ENCODE results near the gene MARK4. TPM values are rescaled to one million over a fixed set of nuclear protein-coding genes. Genes with fewer than 3 reads are reported as not detected.
"Not testable (repeated sequence)": the region's sequence is repeated elsewhere in the genome, so short reads cannot be mapped to it uniquely, and the experiment has no call there.

The MARK4 gene
- total and polyA plus RNA-seq, 2 experiments from 2014 or later = 16.6 to 38.6 TPM

- not testable (repeated sequence) for H3K36me3 ChIP-seq (ENCODE audit: insufficient read depth); H3K4me3 Mint-ChIP-seq; H3K27me3 Mint-ChIP-seq (ENCODE audit: insufficient read depth, low read depth, poor library complexity); H3K27me3 ChIP-seq (ENCODE audit: insufficient read depth); DNase-seq (ENCODE audit: low spot score); H3K4me1 ChIP-seq (ENCODE audit: insufficient read depth); H3K27ac Mint-ChIP-seq; ATAC-seq; H3K9me3 Mint-ChIP-seq; H3K4me2 ChIP-seq; H3K27ac ChIP-seq (ENCODE audit: low read depth); H3K4me3 ChIP-seq; H3K79me2 ChIP-seq (replicated peaks; ENCODE audit: insufficient read depth); H4K20me1 ChIP-seq (replicated peaks; ENCODE audit: insufficient read depth); H3K9me2 ChIP-seq (ENCODE audit: insufficient read depth); H3K4me1 Mint-ChIP-seq; H2AFZ ChIP-seq; H3F3A ChIP-seq (replicated peaks; ENCODE audit: low read depth)
- peaks cover 11% of the 10 kb centered on the region; the same call in 1 of the 3 replicates for H3K36me3 Mint-ChIP-seq (ENCODE audit: low read depth)
- TF ChIP-seq, protein P1, sequence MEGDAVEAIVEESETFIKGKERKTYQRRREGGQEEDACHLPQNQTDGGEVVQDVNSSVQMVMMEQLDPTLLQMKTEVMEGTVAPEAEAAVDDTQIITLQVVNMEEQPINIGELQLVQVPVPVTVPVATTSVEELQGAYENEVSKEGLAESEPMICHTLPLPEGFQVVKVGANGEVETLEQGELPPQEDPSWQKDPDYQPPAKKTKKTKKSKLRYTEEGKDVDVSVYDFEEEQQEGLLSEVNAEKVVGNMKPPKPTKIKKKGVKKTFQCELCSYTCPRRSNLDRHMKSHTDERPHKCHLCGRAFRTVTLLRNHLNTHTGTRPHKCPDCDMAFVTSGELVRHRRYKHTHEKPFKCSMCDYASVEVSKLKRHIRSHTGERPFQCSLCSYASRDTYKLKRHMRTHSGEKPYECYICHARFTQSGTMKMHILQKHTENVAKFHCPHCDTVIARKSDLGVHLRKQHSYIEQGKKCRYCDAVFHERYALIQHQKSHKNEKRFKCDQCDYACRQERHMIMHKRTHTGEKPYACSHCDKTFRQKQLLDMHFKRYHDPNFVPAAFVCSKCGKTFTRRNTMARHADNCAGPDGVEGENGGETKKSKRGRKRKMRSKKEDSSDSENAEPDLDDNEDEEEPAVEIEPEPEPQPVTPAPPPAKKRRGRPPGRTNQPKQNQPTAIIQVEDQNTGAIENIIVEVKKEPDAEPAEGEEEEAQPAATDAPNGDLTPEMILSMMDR (conservative IDR thresholded peaks at IDR 0.05; ENCODE audit: low read depth in 2 of 2) = peak; percentile 18 to 45; a peak in 3 of 4 replicates
Measured at GRCh38 chr19:45269939-45270338, 18.9 kb downstream of the MARK4 start.

GRCh38 chr19:45271098-45271734 is 20.1 kb downstream of the MARK4 start:
- Histone ChIP-seq H3K4me2 (no peak overlapping the region), H4K20me1 (replicated peaks; ENCODE audit: insufficient read depth) (0 out of 2 replicates have a peak, but pooled peaks cover 3% of the 10 kb centered on the region), H3K9me2 (ENCODE audit: insufficient read depth) (no peaks in the 10 kb centered on the region), H3K27ac (ENCODE audit: low read depth) (no peak overlapping the region), H3K27me3 (ENCODE audit: insufficient read depth) (no peaks in the 10 kb centered on the region), H3K4me1 (ENCODE audit: insufficient read depth) (no peaks in the 10 kb centered on the region), H3K36me3 (ENCODE audit: insufficient read depth) (0 out of 2 replicates have a peak, but pooled peaks cover 4% of the 10 kb centered on the region), H2AFZ (no peak overlapping the region), H3K4me3 (no peak overlapping the region), H3F3A (replicated peaks; ENCODE audit: low read depth) (no peaks in the 10 kb centered on the region), H3K79me2 (replicated peaks; ENCODE audit: insufficient read depth) (no peaks in the 10 kb centered on the region)
- no peak for ATAC-seq
- DNase-seq (ENCODE audit: low spot score) = no peak
- Mint-ChIP-seq H3K4me1 (no peaks in the 10 kb centered on the region; the same call in 2 of the 3 replicates), H3K9me3 (no peaks in the 10 kb centered on the region), H3K4me3 (no peak overlapping the region), H3K36me3 (ENCODE audit: low read depth) (peaks cover 13% of the 10 kb centered on the region; the same call in 1 of the 3 replicates), H3K27me3 (ENCODE audit: insufficient read depth, low read depth, poor library complexity) (peaks cover under 1% of the 10 kb centered on the region), H3K27ac (no peak overlapping the region)
- TF ChIP-seq, protein P1 (conservative IDR thresholded peaks at IDR 0.05; ENCODE audit: low read depth in 2 of 2) = no peak
- TF ChIP-seq, protein P2, sequence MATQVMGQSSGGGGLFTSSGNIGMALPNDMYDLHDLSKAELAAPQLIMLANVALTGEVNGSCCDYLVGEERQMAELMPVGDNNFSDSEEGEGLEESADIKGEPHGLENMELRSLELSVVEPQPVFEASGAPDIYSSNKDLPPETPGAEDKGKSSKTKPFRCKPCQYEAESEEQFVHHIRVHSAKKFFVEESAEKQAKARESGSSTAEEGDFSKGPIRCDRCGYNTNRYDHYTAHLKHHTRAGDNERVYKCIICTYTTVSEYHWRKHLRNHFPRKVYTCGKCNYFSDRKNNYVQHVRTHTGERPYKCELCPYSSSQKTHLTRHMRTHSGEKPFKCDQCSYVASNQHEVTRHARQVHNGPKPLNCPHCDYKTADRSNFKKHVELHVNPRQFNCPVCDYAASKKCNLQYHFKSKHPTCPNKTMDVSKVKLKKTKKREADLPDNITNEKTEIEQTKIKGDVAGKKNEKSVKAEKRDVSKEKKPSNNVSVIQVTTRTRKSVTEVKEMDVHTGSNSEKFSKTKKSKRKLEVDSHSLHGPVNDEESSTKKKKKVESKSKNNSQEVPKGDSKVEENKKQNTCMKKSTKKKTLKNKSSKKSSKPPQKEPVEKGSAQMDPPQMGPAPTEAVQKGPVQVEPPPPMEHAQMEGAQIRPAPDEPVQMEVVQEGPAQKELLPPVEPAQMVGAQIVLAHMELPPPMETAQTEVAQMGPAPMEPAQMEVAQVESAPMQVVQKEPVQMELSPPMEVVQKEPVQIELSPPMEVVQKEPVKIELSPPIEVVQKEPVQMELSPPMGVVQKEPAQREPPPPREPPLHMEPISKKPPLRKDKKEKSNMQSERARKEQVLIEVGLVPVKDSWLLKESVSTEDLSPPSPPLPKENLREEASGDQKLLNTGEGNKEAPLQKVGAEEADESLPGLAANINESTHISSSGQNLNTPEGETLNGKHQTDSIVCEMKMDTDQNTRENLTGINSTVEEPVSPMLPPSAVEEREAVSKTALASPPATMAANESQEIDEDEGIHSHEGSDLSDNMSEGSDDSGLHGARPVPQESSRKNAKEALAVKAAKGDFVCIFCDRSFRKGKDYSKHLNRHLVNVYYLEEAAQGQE (IDR thresholded peaks at IDR 0.05; ENCODE audit: unreplicated experiment) = no peak
- TF ChIP-seq, protein P3, sequence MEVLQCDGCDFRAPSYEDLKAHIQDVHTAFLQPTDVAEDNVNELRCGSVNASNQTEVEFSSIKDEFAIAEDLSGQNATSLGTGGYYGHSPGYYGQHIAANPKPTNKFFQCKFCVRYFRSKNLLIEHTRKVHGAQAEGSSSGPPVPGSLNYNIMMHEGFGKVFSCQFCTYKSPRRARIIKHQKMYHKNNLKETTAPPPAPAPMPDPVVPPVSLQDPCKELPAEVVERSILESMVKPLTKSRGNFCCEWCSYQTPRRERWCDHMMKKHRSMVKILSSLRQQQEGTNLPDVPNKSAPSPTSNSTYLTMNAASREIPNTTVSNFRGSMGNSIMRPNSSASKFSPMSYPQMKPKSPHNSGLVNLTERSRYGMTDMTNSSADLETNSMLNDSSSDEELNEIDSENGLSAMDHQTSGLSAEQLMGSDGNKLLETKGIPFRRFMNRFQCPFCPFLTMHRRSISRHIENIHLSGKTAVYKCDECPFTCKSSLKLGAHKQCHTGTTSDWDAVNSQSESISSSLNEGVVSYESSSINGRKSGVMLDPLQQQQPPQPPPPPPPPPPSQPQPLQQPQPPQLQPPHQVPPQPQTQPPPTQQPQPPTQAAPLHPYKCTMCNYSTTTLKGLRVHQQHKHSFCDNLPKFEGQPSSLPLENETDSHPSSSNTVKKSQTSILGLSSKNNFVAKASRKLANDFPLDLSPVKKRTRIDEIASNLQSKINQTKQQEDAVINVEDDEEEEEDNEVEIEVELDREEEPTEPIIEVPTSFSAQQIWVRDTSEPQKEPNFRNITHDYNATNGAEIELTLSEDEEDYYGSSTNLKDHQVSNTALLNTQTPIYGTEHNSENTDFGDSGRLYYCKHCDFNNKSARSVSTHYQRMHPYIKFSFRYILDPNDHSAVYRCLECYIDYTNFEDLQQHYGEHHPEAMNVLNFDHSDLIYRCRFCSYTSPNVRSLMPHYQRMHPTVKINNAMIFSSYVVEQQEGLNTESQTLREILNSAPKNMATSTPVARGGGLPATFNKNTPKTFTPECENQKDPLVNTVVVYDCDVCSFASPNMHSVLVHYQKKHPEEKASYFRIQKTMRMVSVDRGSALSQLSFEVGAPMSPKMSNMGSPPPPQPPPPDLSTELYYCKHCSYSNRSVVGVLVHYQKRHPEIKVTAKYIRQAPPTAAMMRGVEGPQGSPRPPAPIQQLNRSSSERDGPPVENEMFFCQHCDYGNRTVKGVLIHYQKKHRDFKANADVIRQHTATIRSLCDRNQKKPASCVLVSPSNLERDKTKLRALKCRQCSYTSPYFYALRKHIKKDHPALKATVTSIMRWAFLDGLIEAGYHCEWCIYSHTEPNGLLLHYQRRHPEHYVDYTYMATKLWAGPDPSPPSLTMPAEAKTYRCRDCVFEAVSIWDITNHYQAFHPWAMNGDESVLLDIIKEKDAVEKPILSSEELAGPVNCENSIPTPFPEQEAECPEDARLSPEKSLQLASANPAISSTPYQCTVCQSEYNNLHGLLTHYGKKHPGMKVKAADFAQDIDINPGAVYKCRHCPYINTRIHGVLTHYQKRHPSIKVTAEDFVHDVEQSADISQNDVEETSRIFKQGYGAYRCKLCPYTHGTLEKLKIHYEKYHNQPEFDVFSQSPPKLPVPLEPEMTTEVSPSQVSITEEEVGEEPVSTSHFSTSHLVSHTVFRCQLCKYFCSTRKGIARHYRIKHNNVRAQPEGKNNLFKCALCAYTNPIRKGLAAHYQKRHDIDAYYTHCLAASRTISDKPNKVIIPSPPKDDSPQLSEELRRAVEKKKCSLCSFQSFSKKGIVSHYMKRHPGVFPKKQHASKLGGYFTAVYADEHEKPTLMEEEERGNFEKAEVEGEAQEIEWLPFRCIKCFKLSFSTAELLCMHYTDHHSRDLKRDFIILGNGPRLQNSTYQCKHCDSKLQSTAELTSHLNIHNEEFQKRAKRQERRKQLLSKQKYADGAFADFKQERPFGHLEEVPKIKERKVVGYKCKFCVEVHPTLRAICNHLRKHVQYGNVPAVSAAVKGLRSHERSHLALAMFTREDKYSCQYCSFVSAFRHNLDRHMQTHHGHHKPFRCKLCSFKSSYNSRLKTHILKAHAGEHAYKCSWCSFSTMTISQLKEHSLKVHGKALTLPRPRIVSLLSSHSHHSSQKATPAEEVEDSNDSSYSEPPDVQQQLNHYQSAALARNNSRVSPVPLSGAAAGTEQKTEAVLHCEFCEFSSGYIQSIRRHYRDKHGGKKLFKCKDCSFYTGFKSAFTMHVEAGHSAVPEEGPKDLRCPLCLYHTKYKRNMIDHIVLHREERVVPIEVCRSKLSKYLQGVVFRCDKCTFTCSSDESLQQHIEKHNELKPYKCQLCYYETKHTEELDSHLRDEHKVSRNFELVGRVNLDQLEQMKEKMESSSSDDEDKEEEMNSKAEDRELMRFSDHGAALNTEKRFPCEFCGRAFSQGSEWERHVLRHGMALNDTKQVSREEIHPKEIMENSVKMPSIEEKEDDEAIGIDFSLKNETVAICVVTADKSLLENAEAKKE (CRISPR knock-in tag; IDR thresholded peaks at IDR 0.05) = no peak
- TF ChIP-seq ZNF114 (CRISPR knock-in tag; IDR thresholded peaks at IDR 0.05) = no peak
- no peak for TF ChIP-seq POLR2AphosphoS5 (IDR thresholded peaks at IDR 0.05; ENCODE audit: low read depth)
- no peak for TF ChIP-seq STAT1 (IDR thresholded peaks at IDR 0.05; ENCODE audit: unreplicated experiment)
